ENCODE data around the gene KRTAP10-2.
"Not testable (repeated sequence)": the region's sequence is repeated elsewhere in the genome, so short reads cannot be mapped to it uniquely, and the experiment has no call there.

KRTAP10-2 gene

GRCh38 chr21:44595524-44595923 lies 44.2 kb upstream of the KRTAP10-2 start:
- no peak overlapping the region for H3K4me3 ChIP-seq (ENCODE audit: low read depth, low read length)
- no peak for DNase-seq (ENCODE audit: low read depth)
- no peak for TF ChIP-seq CTCF (IDR thresholded peaks at IDR 0.05; ENCODE audit: low read depth, low read length, missing control alignments)

GRCh38 chr21:44594406-44594916 lies 43.2 kb upstream of the KRTAP10-2 start:
- DNase-seq (ENCODE audit: low read depth): no peak
- no peak overlapping the region for H3K4me3 ChIP-seq (ENCODE audit: low read depth, low read length)
- TF ChIP-seq CTCF (IDR thresholded peaks at IDR 0.05; ENCODE audit: low read depth, low read length, missing control alignments): no peak

- no peak for DNase-seq (ENCODE audit: low read depth)
- no peak for TF ChIP-seq CTCF (IDR thresholded peaks at IDR 0.05; ENCODE audit: low read depth, low read length, missing control alignments)
- H3K4me3 ChIP-seq (ENCODE audit: low read depth, low read length): no peak overlapping the region
These were observed 42.5 kb upstream of the KRTAP10-2 start for GRCh38 chr21:44593598-44594405.

- no peak for DNase-seq (ENCODE audit: low read depth)
- no peak for TF ChIP-seq CTCF (IDR thresholded peaks at IDR 0.05; ENCODE audit: low read depth, low read length, missing control alignments)
- H3K4me3 ChIP-seq (ENCODE audit: low read depth, low read length): no peak within 1 kb of the TSS
These were observed 41.4 kb upstream of the KRTAP10-2 start, which contains the start of gene KRTAP10-6 for GRCh38 chr21:44592446-44593311. Gene KRTAP10-6 (minus strand): TSS chr21:44592505. CDS start chr21:44592484, 21 bp downstream.

- H3K4me3 ChIP-seq (ENCODE audit: low read depth, low read length); DNase-seq (ENCODE audit: low read depth): not testable (repeated sequence)
These were observed 40.5 kb upstream of the KRTAP10-2 start for GRCh38 chr21:44591801-44592130.

GRCh38 chr21:44590897-44591800 lies 39.8 kb upstream of the KRTAP10-2 start:
- H3K4me3 ChIP-seq (ENCODE audit: low read depth, low read length); DNase-seq (ENCODE audit: low read depth): not testable (repeated sequence)

GRCh38 chr21:44590311-44590721 lies 39.0 kb upstream of the KRTAP10-2 start:
- TF ChIP-seq CTCF (IDR thresholded peaks at IDR 0.05; ENCODE audit: low read depth, low read length, missing control alignments): no peak
- no peak for DNase-seq (ENCODE audit: low read depth)

More at GRCh38 chr21:44590311-44590721, 39.0 kb upstream of the KRTAP10-2 start:
- H3K4me3 ChIP-seq (ENCODE audit: low read depth, low read length): no peak overlapping the region
